HG03175 (cell line): Measurements from ENCODE around the gene ZNF195.
"Not testable (repeated sequence)": the region's sequence is repeated elsewhere in the genome, so short reads cannot be mapped to it uniquely, and the experiment has no call there.

Source experiments
- ATAC-seq: cut with Tn5 transposase; IDR thresholded peaks from one replicate; pipeline ENCODE4 v1.9.1; 2021; ENCODE audit warnings: mild to moderate bottlenecking, moderate library complexity; ENCODE audit not compliant: unreplicated experiment

ZNF195 gene

DNA sequence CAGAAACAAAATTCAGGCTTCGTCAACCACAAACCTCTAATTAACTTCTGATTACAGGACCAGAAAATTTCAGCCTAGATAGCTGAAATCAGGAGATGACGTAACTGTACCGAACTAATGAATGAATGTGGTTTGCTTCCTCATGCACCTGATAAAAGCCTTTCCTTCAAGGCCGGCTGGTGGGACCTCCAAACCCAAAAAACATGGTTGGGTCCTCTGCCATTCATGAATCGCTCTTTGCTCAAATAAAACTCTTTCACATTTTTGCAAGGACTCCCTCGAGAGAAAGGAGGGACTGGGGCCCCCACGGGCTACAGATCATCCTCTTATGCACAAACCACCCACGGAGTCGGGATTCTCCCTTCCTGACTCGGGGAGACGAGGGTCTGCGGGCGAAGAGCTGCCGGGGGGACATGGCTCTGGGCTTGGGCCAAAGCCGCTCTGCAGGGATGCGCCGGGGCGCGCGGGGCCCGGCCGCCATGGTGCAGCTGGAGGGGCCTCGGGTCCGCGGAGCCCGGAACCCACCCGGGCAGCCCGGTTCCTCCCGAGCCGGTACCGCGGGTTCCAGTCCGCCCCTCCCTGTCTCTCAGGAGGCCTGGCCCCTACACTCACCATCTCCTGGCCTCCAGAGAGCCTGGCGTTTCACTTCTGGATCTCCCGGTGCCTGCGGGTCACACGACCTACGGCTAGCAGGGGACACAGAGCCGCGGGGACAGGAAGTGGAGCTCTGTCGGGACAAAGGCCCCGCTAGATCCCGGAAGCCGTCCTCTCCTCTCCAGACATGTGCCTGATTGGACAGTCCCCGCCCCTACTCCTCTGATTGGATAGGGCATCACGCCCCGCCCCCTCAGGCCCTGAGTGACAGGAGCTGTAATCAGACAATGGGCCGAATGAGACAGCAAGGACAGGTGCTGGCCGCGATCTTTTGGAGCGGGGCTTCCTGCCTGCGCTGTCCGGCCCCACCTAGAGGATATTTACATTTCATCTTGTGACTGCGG, at the start of gene ZNF195:
ZNF195 (minus strand) TSS at position 721 of the 998 bp plus-strand sequence; CDS start at position 615, 106 bp downstream.
- ATAC-seq, result peak; percentile 99

DNA sequence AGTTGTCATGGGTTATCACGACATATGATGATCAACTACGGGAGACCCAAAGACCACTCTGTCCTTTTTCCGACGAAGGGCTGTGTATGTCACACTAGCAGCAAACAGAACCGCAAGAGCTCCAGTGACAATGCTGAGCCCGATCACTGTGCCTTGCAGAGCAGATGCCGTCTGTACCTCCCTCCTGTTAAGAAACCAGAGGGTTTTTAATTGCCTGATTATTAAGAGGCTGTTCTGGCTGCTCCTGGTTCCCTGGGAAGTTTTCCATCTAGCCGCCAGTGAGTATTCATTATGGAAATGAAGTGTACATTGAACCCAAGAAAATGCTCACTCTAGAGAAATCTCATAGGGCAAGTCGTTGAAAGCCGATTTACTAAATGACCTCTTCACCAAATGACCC, 49.1 kb upstream of the ZNF195 start:
- ATAC-seq, result not testable (repeated sequence)

DNA sequence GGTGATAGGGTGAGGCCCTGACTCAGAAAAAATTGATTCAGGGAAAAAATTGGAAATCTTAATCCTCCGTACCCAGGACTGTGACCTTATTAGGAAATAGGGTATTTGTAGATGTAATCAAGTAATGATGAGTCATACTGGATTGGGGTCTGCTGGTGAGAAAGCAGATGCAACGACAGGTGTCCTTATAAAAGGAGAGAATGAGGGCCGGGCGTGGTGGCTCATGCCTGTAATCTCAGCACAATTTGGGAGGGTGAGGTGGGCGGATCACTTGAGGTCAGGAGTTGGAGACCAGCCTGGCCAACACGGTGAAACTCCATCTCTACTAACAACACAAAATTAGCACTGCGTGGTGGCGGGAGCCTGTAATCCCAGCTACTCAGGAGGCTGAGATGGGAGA, 47.6 kb upstream of the ZNF195 start:
- ATAC-seq, result not testable (repeated sequence)

DNA sequence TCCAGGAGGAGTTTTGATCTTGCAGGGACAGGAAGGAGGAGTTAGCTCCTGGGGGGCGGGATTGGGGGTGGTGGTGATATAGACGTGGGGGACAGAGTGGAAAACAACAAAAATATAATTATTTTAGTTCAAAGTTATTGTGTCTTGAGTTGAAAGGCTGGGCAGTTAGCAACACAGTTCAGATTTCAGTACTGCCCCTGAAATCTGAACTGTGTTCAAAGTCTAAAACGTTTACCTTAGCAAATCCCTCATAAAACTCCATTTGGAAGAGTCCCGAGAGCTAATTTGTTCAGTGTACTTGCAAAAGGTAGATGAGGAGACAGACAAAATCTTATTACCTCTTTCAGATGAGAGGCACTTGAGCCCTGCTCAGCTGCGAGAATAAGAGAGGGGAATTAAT, 45.0 kb upstream of the ZNF195 start:
- ATAC-seq, result not testable (repeated sequence)

DNA sequence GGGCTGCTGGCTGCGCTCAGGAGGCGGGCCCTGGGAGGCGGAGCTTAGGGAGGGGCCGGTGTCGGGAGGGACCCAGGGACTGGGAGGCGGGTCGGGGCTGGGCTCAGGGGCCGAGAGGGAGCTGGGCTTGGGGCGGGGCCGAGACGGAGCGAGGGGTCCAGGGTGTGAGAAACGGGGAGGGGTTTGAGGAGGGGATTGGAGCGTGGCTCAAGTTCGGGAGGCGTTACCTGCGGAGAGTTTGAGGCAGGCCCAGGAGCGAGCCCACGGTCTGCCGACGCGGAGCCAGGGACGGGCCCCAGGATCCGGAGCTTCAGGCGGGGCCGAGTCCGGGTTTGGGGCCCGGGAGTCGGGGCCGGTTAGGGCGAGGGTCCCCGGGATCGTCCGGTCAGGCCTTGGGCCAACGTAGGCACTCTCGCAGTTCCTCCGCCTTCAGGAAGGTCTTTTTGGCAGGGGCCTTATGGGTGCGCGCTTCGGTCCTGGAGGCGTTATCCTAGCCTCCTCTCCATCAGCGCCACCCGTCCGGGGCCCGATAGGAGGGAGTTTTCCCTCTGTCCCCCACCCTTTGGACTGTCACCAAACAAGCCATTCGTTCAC, 44.3 kb upstream of the ZNF195 start:
- not testable (repeated sequence) for ATAC-seq

DNA sequence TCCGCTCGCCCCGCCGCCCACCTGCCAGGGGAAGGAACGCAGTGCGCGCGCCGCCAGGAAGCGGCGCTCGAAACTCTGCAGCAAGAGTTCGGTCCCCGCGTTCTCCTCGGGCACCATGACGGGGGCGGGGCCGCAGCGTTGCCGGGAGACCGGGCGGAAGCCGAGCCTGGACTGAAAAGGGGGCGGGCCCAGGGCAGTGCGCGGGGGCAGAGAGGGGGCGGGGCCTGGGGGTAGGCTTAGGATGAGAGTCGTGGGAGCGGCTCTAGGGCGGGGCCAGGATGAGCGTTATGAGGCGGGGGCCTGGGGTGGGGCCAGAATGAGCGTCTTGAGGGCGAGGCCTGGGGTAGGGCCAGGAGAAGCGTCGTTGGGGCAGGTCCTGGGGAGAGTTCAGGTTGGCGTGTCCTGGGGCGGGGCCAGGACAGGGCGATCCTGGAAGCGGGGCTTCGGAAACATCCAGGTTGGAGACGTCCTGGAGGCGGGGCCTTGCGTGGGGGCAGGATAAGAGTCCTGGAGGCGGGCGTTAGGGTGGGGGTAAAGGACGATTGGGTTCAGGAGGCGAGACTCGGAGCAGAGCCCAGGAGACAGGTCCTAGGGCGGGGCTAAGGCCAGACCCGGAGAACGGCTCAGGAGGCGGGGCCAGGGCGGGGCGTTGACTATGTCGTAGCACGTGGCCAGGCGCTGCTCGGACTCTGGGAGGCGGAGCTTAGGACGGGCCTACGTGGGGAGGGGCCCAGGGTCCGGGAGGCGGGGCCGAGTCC, 43.6 kb upstream of the ZNF195 start:
- peak; percentile 95 for ATAC-seq

DNA sequence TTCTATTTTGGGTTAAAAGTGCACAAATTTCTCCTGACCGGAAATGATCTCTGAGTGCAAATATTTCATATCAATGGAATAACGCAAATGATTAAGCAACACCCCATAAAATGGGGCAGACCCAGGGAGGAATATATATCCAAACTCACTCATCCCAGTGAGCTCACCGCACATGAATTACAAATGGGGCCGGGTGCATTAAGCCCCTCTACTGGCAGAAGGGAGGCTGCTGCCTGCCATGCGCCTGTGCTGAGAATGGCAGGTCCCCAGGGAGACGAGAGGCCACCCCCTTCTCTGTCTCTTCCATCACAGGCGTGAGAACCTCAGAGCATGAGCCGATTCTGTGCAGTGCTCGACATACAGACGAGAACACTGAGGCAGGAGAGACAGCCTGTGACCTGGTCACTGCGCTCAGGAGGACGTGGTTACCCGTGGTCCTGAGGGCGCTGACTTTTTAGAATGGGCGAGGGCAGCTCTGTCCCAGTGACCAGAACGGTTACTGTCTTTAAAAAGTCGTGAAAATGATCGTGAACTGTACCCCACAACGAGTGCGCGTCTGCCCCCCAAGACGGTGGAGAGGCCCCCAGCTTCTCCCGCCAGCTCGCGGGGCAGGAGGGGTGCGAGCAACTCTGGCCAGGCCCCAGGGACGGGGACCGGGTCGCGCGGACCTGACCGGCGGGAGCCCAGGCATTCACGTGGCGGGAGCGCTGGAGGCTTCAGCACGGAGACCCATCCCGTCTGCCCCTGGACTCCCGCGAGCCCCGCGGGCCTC, 42.8 kb upstream of the ZNF195 start:
- ATAC-seq, result not testable (repeated sequence)

DNA sequence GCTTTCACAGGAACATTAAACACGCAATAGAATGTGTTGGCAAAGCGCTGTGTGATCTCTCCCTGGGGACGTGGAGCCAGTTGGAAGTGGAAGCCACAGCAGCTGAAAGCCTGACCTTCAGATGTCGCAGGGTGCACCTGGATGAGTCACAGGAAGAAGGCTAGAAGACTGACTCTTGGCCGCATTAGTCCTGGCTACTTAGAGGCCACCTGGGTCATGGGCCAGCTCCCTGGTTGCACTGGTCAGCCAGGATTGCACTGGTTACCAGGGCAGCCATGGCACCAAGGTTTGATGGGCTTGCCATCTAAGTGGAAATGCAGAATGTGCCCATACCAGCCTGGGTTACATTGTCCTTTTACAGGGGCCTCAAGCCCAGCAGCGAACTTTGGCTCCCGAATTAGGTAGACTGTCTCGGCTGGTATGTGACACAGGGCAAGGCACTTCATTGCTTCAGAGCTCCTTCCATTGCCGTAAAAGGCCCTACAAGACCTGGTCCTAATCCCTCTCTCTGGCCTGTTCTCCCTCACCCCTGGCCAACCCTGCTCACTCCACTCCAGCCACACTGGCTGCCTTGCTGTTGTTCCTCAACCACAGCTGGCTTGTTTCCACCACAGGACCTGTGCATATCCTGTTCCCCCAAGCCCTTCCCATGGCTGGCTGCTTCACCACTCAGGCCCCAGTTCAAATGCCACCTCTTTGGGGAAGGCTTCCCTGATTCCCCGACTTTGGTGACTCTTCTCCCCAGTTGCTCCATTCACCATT, 41.5 kb upstream of the ZNF195 start:
- not testable (repeated sequence) for ATAC-seq

DNA sequence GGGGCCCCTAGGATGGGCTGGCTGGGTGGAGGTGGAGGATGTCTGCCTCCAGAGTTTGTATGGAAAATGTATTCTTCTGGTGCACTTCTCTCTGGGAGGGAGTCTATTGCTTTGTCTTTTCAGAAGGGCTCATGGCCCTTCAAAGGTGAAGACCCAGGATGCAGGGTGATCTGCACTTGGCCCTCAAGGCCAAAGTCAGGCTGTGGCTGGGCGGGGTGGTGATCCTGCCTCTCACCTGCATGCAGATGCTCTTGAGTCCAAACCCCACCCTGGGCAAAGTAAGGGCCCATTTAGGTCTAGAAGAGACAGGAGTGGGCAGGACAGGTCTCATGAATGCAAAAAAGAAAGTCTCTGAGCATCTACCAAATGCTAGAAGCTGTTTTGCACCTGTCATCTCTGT, 40.5 kb upstream of the ZNF195 start:
- ATAC-seq, result not testable (repeated sequence)

DNA sequence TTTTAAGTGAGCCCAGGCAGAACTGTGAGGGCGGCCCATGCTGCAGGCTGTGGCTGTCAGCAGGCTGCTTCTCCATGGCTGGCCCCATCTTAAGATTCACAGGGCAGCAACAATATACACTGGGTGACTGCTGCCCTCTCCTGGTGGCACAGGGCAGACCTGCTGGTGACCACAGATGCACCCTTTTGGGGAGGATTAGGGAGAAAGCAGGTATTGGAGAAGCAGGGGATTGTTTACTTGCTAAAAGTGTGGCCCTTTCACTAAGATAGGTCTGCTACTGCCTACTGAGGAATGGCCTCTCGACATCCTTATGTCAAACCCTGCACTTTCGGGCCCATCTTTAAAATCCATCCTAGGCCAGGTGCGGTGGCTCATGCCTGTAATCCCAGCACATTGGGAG, 38.1 kb upstream of the ZNF195 start:
- ATAC-seq, result not testable (repeated sequence)

DNA sequence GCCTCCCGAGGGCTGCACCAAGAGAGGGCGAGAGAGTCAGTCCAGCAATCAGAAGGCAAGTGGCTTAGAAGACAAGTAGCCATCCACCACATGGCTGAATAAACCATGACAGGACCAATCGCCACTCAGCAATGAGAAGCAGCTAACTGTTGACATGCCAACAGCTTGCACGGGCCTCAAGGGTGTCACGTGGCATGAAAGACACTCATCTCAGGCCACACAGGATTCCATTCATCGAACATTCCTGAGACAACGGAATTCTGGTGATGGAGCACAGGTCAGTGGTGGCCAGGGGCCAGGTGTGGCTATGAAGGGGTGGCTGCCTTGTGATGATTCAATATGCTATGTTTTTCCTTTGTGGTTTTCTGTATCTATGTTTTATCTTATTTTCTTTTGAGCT, 36.4 kb upstream of the ZNF195 start:
- not testable (repeated sequence) for ATAC-seq

DNA sequence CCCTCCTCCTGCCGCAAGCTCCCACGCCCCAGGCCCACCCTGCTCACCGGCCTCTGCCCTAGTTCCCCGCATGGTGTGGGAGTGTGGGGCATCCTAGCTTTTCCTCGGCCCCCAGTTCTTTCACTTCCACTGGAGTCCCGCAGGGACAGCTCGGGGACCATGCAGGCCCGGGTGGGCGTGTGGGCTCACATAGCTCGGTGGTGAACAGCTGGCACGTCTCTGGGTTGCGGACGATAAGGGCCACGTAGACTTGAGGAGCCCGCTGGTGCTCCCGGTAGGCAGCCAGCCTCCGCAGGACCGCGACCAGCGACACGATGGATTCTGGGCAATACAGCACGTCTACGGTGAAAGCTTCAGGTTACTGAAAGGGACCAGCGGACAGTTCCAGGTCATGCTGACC, 34.7 kb upstream of the ZNF195 start:
- ATAC-seq, result not testable (repeated sequence)

DNA sequence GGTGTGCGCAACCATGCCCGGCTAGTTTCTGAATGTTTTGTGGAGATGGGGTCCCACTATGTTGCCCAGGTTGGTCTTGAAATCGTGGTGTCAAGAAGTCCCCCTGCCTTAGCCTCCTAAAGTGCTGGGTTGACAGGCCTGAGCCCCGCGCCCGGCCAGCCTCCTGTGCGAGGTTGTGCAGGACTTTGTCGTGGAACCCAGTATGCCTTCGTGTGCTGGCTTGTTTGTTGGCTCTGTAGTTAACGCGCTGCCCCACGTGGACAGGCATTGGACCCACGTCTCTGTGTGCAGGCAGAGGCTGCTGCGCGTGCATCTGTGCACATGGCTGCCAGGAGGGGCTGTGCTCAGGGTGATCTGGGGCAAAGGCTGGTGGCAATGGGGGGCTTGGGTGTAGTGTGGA, 33.9 kb upstream of the ZNF195 start:
- ATAC-seq, result no peak

DNA sequence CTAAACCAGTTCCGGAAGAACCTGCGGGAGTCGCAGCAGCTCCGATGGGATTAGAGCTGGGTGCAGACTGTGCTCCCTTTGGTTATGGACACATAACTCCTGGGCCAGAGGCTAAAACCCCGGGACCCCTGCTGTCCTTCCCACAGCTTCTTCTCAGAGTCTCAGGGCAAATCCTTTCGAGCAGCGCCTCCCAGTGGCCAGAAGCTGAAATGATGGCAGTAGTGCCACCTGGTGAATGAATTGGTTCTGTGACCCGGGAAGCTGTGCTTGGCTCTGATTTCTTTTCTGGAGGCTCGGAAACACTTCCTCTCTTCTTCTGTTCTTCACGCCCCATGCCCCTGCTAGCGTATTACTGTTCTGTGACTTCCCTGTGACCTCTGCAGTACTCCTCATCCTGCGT, 29.8 kb upstream of the ZNF195 start:
- ATAC-seq, result not testable (repeated sequence)

DNA sequence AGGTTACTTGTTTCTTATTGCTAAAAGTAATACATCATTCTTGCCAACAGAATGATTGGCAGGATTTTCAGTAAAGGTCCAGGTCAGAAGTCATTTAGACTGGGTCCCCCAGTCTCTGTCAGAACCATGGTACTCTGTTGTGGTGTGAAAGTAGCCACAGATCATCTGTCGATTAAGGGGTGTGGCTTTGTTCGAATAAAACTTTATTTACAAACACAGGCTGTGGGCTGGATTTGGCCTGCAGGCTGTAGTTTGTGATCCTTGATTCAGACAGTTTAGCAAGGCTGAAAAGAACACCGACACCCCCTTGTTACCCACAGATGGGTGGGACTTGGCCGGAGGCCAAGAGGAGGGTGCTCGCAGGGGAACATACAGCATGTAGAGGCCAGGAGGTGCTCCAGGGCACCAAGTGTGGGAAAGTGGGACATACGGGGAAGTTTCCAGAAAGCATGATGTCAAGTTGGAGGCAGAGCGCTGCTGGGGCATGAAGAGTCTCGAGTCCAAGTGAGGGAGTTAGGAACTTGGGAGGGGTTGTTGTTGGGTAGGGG, 29.2 kb upstream of the ZNF195 start:
- not testable (repeated sequence) for ATAC-seq

DNA sequence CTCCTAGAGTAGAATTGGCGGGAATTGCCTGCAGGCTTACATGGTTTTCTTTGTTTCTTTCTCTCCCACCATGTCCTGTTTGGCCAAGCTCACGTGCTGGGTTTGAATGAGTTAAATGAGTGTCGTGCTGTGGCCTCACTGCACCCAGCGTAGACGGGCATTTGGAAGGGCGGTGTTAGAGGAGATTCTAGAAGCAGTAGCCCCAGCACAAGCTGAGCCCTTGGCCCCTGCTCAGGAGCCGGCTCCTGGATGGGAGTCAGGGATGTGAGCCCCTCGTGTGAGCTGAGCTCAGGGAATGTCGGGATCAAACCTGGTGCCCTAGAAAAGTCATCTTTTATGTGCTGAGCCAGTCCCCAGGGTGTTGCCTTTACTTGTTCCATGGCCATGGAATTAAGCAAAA, 28.0 kb upstream of the ZNF195 start:
- ATAC-seq, result not testable (repeated sequence)

DNA sequence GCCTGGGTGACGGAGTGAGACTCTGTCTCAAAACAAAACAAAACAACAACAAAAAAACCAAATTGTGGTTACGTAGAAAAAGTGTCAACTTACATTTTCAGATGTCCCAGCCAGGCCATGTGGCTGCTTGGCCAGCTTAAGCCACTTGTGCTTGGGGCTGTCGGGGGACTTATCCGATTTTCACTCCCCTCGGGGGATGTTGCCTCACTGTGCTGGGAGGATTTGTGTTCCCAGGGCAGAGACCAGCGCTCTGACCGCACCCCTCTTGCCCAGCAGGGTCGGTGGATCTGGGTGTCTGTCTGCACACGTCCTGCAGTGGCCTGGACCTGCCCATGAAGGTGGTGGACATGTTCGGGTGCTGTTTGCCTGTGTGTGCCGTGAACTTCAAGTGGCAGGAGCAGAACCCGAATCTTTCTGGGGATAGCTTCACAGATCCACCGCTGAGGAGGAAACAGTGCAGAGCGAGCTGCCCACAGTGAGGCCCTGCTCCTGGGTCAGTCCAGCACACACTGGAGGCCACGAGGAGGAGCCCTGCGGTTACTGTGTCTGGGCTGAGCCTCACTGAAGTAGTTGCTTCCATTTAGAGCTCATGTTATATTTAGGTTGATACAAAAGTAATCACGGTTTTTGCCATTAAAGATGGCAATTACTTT, 27.4 kb upstream of the ZNF195 start:
- ATAC-seq, result not testable (repeated sequence)

DNA sequence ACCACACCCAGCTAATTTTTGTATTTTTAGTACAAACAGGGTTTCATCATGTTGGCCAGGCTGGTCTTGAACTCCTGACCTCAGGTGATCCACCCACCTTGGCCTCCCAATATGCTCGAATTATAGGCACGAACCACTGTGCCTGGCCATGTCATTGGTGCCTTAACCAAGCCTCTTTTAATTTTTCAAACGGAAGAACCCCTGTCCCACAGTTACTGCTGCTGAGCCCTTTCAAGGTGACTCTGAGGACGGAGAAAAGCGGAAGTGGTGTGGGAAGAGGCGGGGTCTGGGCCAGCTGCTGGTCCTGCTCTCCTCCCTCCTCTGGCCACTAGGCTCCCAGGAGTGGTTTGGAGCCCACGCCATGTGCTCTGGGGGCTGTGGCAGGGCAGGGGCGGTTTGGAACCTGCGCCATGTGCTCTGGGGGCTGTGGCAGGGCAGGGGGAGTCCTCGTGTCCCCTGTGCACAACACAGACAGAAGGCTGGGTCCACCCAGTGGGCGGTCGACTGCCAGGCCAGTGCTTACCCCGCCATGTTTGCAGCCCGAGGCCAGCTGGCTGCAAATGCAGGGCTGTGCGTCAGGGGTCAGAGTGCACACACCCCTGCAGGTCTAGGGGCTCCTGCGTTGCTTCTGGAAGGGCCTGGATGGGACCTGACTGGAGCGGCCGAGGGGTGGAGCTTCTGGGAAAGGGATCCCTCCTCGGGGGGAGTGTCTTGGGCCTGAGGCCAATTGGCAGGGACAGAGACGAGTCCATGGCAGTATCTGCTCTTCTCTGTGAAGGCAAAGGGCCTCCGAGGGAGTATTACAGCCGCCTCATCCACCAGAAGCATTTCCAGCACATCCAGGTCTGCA, 25.4 kb upstream of the ZNF195 start:
- not testable (repeated sequence) for ATAC-seq
